PC-9 (cell line): Measurements from ENCODE around the gene LNX1.

Experiments used
- EZH2 ChIP-seq: fragments of 200-600 bp; sonication (generic); IDR thresholded peaks from 2 replicates; pipeline ENCODE4 v1.8.0; 2017; ENCODE audit warnings: antibody characterized with exemption, low read depth
- TF ChIP-seq, protein P1 (sequence below): fragments of 200-600 bp; sonication (generic); conservative IDR thresholded peaks from 2 replicates; pipeline ENCODE4 v1.6.1; 2017; ENCODE audit warnings: mixed run types, antibody characterized with exemption, mild to moderate bottlenecking, moderate library complexity

DNA sequence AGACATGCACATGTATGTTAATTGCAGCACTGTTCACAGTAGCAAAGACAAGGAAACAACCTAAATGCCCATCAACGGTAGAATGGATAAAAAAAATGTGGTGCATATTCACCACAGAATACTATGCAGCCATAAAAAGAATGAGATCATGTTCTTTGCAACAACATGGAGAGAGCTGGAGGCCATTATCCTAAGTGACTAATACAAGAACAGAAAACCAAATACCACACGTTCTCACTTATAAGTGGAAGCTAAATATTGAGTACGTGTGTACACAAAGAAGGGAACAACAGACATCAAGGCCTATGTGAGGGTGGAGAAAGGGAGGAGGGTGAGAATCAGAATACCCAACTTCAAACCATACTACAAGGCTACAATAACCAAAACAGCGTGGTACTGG is 17.4 kb upstream of the LNX1 start:
- no peak for TF ChIP-seq EZH2
- TF ChIP-seq, protein P1, sequence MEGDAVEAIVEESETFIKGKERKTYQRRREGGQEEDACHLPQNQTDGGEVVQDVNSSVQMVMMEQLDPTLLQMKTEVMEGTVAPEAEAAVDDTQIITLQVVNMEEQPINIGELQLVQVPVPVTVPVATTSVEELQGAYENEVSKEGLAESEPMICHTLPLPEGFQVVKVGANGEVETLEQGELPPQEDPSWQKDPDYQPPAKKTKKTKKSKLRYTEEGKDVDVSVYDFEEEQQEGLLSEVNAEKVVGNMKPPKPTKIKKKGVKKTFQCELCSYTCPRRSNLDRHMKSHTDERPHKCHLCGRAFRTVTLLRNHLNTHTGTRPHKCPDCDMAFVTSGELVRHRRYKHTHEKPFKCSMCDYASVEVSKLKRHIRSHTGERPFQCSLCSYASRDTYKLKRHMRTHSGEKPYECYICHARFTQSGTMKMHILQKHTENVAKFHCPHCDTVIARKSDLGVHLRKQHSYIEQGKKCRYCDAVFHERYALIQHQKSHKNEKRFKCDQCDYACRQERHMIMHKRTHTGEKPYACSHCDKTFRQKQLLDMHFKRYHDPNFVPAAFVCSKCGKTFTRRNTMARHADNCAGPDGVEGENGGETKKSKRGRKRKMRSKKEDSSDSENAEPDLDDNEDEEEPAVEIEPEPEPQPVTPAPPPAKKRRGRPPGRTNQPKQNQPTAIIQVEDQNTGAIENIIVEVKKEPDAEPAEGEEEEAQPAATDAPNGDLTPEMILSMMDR: no peak
